Heart right ventricle (tissue), 16 donors: ENCODE measurements around the gene FLRT2. TPM values are rescaled to one million over a fixed set of nuclear protein-coding genes. Genes with fewer than 3 reads are reported as not detected.

ENCODE experiments used
- ATAC-seq, 8 donors: fragments of 200-7000 bp; cut with Tn5 transposase; one replicate each; pipeline ENCODE4 v1.9.1; 2020; ENCODE audit warnings: mild to moderate bottlenecking in 8 of 8, moderate library complexity in 8 of 8, moderate number of reproducible peaks in 1 of 8
- DNase-seq, 2 donors: peaks; one replicate each; pipeline ENCODE4 v3.0.0-alpha.2; 2020
- H3K27ac ChIP-seq, 10 donors: fragments of 200-600 bp; sonication (generic) in 2 of 10; one replicate each; pipeline versions ENCODE4 v1.5.0 to v1.8.0; 2020 to 2022; ENCODE audit warnings: mild to moderate bottlenecking in 3 of 10
- H3K27me3 ChIP-seq, 7 donors: fragments of 200-600 bp; one replicate each; pipeline ENCODE4 v1.8.0; 2021 to 2022; ENCODE audit warnings: mild to moderate bottlenecking in 2 of 7
- H3K36me3 ChIP-seq, 9 donors: fragments of 200-600 bp; sonication (generic) in 1 of 9; one replicate each; pipeline versions ENCODE4 v1.5.0 to v1.8.0; 2020 to 2022; ENCODE audit warnings: mild to moderate bottlenecking in 2 of 9
- H3K4me1 ChIP-seq, 9 donors: fragments of 200-600 bp; sonication (generic) in 1 of 9; one replicate each; pipeline versions ENCODE4 v1.5.0 to v1.8.0; 2020 to 2022; ENCODE audit warnings: mild to moderate bottlenecking in 4 of 9
- H3K4me3 ChIP-seq, 10 donors: fragments of 200-600 bp; sonication (generic) in 2 of 10; one replicate each; pipeline versions ENCODE4 v1.5.0 to v1.8.0; 2020 to 2022; ENCODE audit warnings: mild to moderate bottlenecking in 7 of 10, moderate library complexity in 2 of 10
- H3K9me3 ChIP-seq, 11 donors: fragments of 200-600 bp in 10 of 11; sonication (generic) in 2 of 11; one replicate each; pipeline versions ENCODE4 v1.5.0 to v1.8.0; 2013 to 2022; ENCODE audit warnings: mild to moderate bottlenecking in 2 of 11, control low read depth in 1 of 11, moderate library complexity in 1 of 11
- CTCF ChIP-seq, 9 donors: fragments of 200-600 bp; sonication (generic) in 2 of 9; IDR thresholded peaks; one replicate each; pipeline versions ENCODE4 v1.5.0 to v1.8.0; 2021 to 2022; ENCODE audit warnings: antibody characterized with exemption in 9 of 9, mild to moderate bottlenecking in 5 of 9, moderate library complexity in 1 of 9
- WGBS, 2 donors: extraction: QIAGEN DNeasy Blood & Tissue Kit; methylation state at CpG; one replicate each; pipeline ENCODE4 v1.1.7; 2013; ENCODE audit warnings: inconsistent platforms in 1 of 2; 5-methylcytosine and 5-hydroxymethylcytosine counted together
- intact Hi-C, 10 donors: fragments of 100-400 bp; cut with DNase I; formaldehyde crosslinking; loops; one replicate each; pipeline versions ENCODE4 v1.11.1 to v1.14.2; 2022
- polyA plus RNA-seq, 2 donors: library from polyadenylated mRNA; stranded (reverse); fragments of 200-250 nt; gene quantifications; one replicate each; pipeline ENCODE4 v1.2.3, GENCODE V29; 2013
- total RNA-seq, 10 donors: library from RNA; stranded (reverse); fragmentation: NEBNext Ultra II Directional in 3 of 10; extraction: Animal tissue kit (Norgen Biotek cat#: 25700) in 3 of 10; gene quantifications; one replicate each; pipeline versions ENCODE4 v1.2.1 to v1.2.4, GENCODE V29; 2021 to 2023
- donor health status: Arrhythmogenic right ventricular cardiomyopathy.
- donor health status: ischemic (EF 13 %, LVEDD 7.1; RV severe dilation, severe dysfunction).
- donor health status: healthy with polysubstance abuse.
- donor health status: DM: no; HTN: yes; CAD: no.
- donor health status: DM: no; HTN: no; CAD: no.
- donor health status: ischemic (EF 25% LVEDD 6.9; RV normal size, moderate dysfunction).
- donor health status: ischemic (EF 25% LVEDD 5.7; RV mildly dilated, moderate dysfunction).
- donor health status: healthy.
- donor health status: DM: yes; HTN: yes; CAD: no.
- donor health status: Ischemic cardiomyopathy.
- donor health status: ischemic (EF 35%, LVEDD 5.7; RV mildly dilated, moderate dysfunction).
- donor health status: nonischemic (EF 11% LVEDD 7.7; RV severe dilation, severe dysfunction).
- donor health status: DM: yes; HTN: yes; CAD: no.
- donor health status: PGD.
- donor health status: ischemic (EF 29% LVEDD 5.4; RV normal size, mild dysfunction).
- donor health status: nonischemic (EF 23%, LVEDD 6.1; RV moderate dilation, normal function).

Gene FLRT2
- total and polyA plus RNA-seq, 12 donors: 1.1 to 7.5 (median 3.1) TPM

GRCh38 chr14:85687456-85687855 is 157.5 kb downstream of the FLRT2 start:
- TF ChIP-seq CTCF (IDR thresholded peaks at IDR 0.05): no peak
- Histone ChIP-seq H3K36me3 (no peaks in the 10 kb centered on the region), H3K27ac (no peak overlapping the region), H3K4me1 (no peaks in the 10 kb centered on the region), H3K27me3 (no peaks in the 10 kb centered on the region), H3K9me3 (no peaks in the 10 kb centered on the region), H3K4me3 (no peak overlapping the region)
- intact Hi-C loops: no loop called here
- ATAC-seq (no peak), DNase-seq (no peak)
- whole genome bisulfite sequencing, 2 donors: 57 to 67% methylated on average over 1 of the region's 1 CpG

GRCh38 chr14:85688006-85688405 is 158.1 kb downstream of the FLRT2 start:
- ATAC-seq (peak in 5 of 8 donors; percentile 61 to 90 (median 75)), DNase-seq (no peak)
- 78 to 80% methylated on average over 1 of the region's 1 CpG for WGBS, 2 donors
- H3K27ac ChIP-seq: no peak overlapping the region
- H3K27me3 ChIP-seq: no peaks in the 10 kb centered on the region
- H3K4me3 ChIP-seq: no peak overlapping the region
- no peaks in the 10 kb centered on the region for H3K4me1 ChIP-seq
- H3K9me3 ChIP-seq: no peaks in the 10 kb centered on the region
- H3K36me3 ChIP-seq: no peaks in the 10 kb centered on the region
- no peak for TF ChIP-seq CTCF (IDR thresholded peaks at IDR 0.05)
- intact Hi-C loops: no loop called here

GRCh38 chr14:85695300-85695699 is 165.4 kb downstream of the FLRT2 start:
- H3K4me1 ChIP-seq: no peaks in the 10 kb centered on the region
- intact Hi-C loops: no loop called here
- ATAC-seq (no peak), DNase-seq (no peak)
- TF ChIP-seq CTCF (IDR thresholded peaks at IDR 0.05): no peak
- 86 to 92% methylated on average over 2 of the region's 2 CpGs for WGBS, 2 donors
- H3K27me3 ChIP-seq: no peaks in the 10 kb centered on the region
- H3K27ac ChIP-seq: no peak overlapping the region
- H3K36me3 ChIP-seq: no peaks in the 10 kb centered on the region
- H3K9me3 ChIP-seq: no peaks in the 10 kb centered on the region
- H3K4me3 ChIP-seq: no peak overlapping the region

- no peak overlapping the region for H3K4me3 ChIP-seq
- H3K9me3 ChIP-seq: no peaks in the 10 kb centered on the region
- no peak for TF ChIP-seq CTCF (IDR thresholded peaks at IDR 0.05)
- no peak for DNase-seq
- ATAC-seq: no peak
- WGBS, 2 donors: 79 to 84% methylated on average over 6 of the region's 6 CpGs
- intact Hi-C loops: no loop called here
- no peaks in the 10 kb centered on the region for H3K4me1 ChIP-seq
- no peaks in the 10 kb centered on the region for H3K27me3 ChIP-seq
- H3K36me3 ChIP-seq: no peaks in the 10 kb centered on the region
- no peak overlapping the region for H3K27ac ChIP-seq
These were observed 171.2 kb downstream of the FLRT2 start for GRCh38 chr14:85701116-85701515.

GRCh38 chr14:85701763-85702162 is 171.8 kb downstream of the FLRT2 start:
- H3K4me1 ChIP-seq: no peaks in the 10 kb centered on the region
- H3K27me3 ChIP-seq: no peaks in the 10 kb centered on the region
- TF ChIP-seq CTCF (IDR thresholded peaks at IDR 0.05): no peak
- ATAC-seq: no peak
- WGBS, 2 donors: 47 to 56% methylated on average over 3 of the region's 3 CpGs
- DNase-seq: no peak
- H3K4me3 ChIP-seq: no peak overlapping the region
- no peaks in the 10 kb centered on the region for H3K9me3 ChIP-seq
- no peaks in the 10 kb centered on the region for H3K36me3 ChIP-seq
- intact Hi-C loops: no loop called here
- H3K27ac ChIP-seq: no peak overlapping the region
